Mucosa of descending colon (tissue), 3 donors: ENCODE data around the gene CRTAC1. TPM values are rescaled to one million over a fixed set of nuclear protein-coding genes. Genes with fewer than 3 reads are reported as not detected.

Source experiments
- ATAC-seq: fragments of 200-7000 bp; cut with Tn5 transposase; one replicate; pipeline ENCODE4 v1.9.1; 2020; ENCODE audit warnings: mild to moderate bottlenecking, moderate library complexity
- DNase-seq, 3 donors: peaks; one replicate each; pipeline ENCODE4 v3.0.0-alpha.2; 2020
- H3K36me3 ChIP-seq: fragments of 200-600 bp; one replicate; pipeline ENCODE4 v1.8.0; 2021; ENCODE audit warnings: low read depth, mild to moderate bottlenecking
- H3K4me1 ChIP-seq: fragments of 200-600 bp; one replicate; pipeline ENCODE4 v1.8.0; 2021; ENCODE audit warnings: low read depth, mild to moderate bottlenecking
- H3K4me3 ChIP-seq: fragments of 200-600 bp; one replicate; pipeline ENCODE4 v1.8.0; 2021; ENCODE audit warnings: mild to moderate bottlenecking
- H3K9me3 ChIP-seq: fragments of 200-600 bp; one replicate; pipeline ENCODE4 v1.8.0; 2021; ENCODE audit warnings: mild to moderate bottlenecking
- CTCF ChIP-seq: fragments of 200-600 bp; IDR thresholded peaks from one replicate; pipeline ENCODE4 v1.8.0; 2022; ENCODE audit warnings: antibody characterized with exemption, mild to moderate bottlenecking
- intact Hi-C, 2 donors: fragments of 100-400 bp; cut with DNase I in 1 of 2; cut with micrococcal nuclease in 1 of 2; formaldehyde crosslinking; loops; one replicate each; pipeline versions ENCODE4 v1.11.0 to v1.11.1; 2022; cut with DNase I, micrococcal nuclease
- total RNA-seq, 3 donors: library from RNA; stranded (reverse); fragmentation: NEBNext Ultra II Directional in 2 of 3; extraction: Animal tissue kit (Norgen Biotek cat#: 25700) in 2 of 3; gene quantifications; one replicate each; pipeline versions ENCODE4 v1.2.1 to v1.2.4, GENCODE V29; 2021 to 2023
- donor health status: DM: no; HTN: no; CAD: no; lungs with moderate emphysema.
- donor health status: DM: no; HTN: no; CAD: no.
- donor health status: DM: no; HTN: yes; CAD: no.

The CRTAC1 gene
- total RNA-seq, 3 donors from 2014 or later, result 0.17 to 8.8 (median 1.0) TPM

- intact Hi-C loops, result no loop called here
- Histone ChIP-seq H3K4me3 (no peak overlapping the region), H3K36me3 (no peaks in the 10 kb centered on the region), H3K4me1 (no peaks in the 10 kb centered on the region), H3K9me3 (no peaks in the 10 kb centered on the region)
- ATAC-seq, result no peak
- TF ChIP-seq CTCF, result no peak
- no peak for DNase-seq
Observed at GRCh38 chr10:98016772-98017475, 13.5 kb downstream of the CRTAC1 start.

- ATAC-seq (no peak), DNase-seq (no peak)
- H3K4me1 ChIP-seq, result no peaks in the 10 kb centered on the region
- no peaks in the 10 kb centered on the region for H3K9me3 ChIP-seq
- intact Hi-C loops, result no loop called here
- no peaks in the 10 kb centered on the region for H3K36me3 ChIP-seq
- no peak overlapping the region for H3K4me3 ChIP-seq
- no peak for TF ChIP-seq CTCF
Observed at GRCh38 chr10:98013776-98014175, 16.6 kb downstream of the CRTAC1 start.

- intact Hi-C loops, result no loop called here
- no peaks in the 10 kb centered on the region for H3K36me3 ChIP-seq
- TF ChIP-seq CTCF, result no peak
- DNase-seq (no peak), ATAC-seq (no peak)
- no peaks in the 10 kb centered on the region for H3K4me1 ChIP-seq
- H3K4me3 ChIP-seq, result no peak overlapping the region
- no peaks in the 10 kb centered on the region for H3K9me3 ChIP-seq
Observed at GRCh38 chr10:98013122-98013521, 17.3 kb downstream of the CRTAC1 start.

GRCh38 chr10:98012644-98013043 lies 17.8 kb downstream of the CRTAC1 start:
- TF ChIP-seq CTCF, result no peak
- no peak overlapping the region for H3K4me3 ChIP-seq
- H3K9me3 ChIP-seq, result no peaks in the 10 kb centered on the region
- ATAC-seq (no peak), DNase-seq (no peak)
- no peaks in the 10 kb centered on the region for H3K4me1 ChIP-seq
- no peaks in the 10 kb centered on the region for H3K36me3 ChIP-seq
- intact Hi-C loops, result no loop called here

- no peak for ATAC-seq
- Histone ChIP-seq H3K4me1 (no peaks in the 10 kb centered on the region), H3K9me3 (no peaks in the 10 kb centered on the region), H3K4me3 (no peak overlapping the region), H3K36me3 (no peaks in the 10 kb centered on the region)
- no peak for TF ChIP-seq CTCF
- DNase-seq, result no peak
- intact Hi-C loops, result no loop called here
Observed at GRCh38 chr10:98010939-98011685, 19.3 kb downstream of the CRTAC1 start.
